Measurements from ENCODE around the gene BMP8A. TPM values are rescaled to one million over a fixed set of nuclear protein-coding genes. Genes with fewer than 3 reads are reported as not detected.

The BMP8A gene
- total RNA-seq, 4 donors from 2014 or later: 1.2 to 18.0 (median 3.6) TPM; not detected in 1

GRCh38 chr1:39574646-39575045, 83.2 kb downstream of the BMP8A start:
- peaks cover 6 to 32% (median 12%) of the 10 kb centered on the region in 4 donors for H3K4me1 ChIP-seq

More at GRCh38 chr1:39574646-39575045, 83.2 kb downstream of the BMP8A start:
- TF ChIP-seq, protein P1, sequence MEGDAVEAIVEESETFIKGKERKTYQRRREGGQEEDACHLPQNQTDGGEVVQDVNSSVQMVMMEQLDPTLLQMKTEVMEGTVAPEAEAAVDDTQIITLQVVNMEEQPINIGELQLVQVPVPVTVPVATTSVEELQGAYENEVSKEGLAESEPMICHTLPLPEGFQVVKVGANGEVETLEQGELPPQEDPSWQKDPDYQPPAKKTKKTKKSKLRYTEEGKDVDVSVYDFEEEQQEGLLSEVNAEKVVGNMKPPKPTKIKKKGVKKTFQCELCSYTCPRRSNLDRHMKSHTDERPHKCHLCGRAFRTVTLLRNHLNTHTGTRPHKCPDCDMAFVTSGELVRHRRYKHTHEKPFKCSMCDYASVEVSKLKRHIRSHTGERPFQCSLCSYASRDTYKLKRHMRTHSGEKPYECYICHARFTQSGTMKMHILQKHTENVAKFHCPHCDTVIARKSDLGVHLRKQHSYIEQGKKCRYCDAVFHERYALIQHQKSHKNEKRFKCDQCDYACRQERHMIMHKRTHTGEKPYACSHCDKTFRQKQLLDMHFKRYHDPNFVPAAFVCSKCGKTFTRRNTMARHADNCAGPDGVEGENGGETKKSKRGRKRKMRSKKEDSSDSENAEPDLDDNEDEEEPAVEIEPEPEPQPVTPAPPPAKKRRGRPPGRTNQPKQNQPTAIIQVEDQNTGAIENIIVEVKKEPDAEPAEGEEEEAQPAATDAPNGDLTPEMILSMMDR (IDR thresholded peaks at IDR 0.05): no peak
- no peak for TF ChIP-seq POLR2A (IDR thresholded peaks at IDR 0.05)
- Histone ChIP-seq H3K9me3 (no peaks in the 10 kb centered on the region), H3K27ac (peak overlapping the region in 3 of 4 donors; percentile 85 to 90 (median 86)), H3K36me3 (peaks cover 0 to 37% (median 0%) of the 10 kb centered on the region in 3 donors), H3K27me3 (no peaks in the 10 kb centered on the region), H3K4me3 (peak overlapping the region; percentile 72 to 94 (median 84))
- DNase-seq: peak in 1 of 3 donors; percentile 54

Small RNAs within 50 kb of the gene (small RNA-seq; reads per million reads assigned to genes)
- 1.3 to 2.5 reads per million in 2 donors for gene SNORA55

Other genes starting within 250 kb of the BMP8A start
- gene PABPC4, start 85.2 kb downstream of the BMP8A start, total RNA-seq: 100 to 1,000 TPM; 110 to 177 (median 141) TPM
- gene HEYL, start 148.0 kb downstream of the BMP8A start, total RNA-seq: 1 to 10 TPM in 2 of 4 donors, under 1 TPM in 1, not detected in 1; 0.95 to 5.8 (median 1.5) TPM
- gene NT5C1A, start 180.5 kb downstream of the BMP8A start, total RNA-seq: not detected
- gene HPCAL4, start 199.8 kb downstream of the BMP8A start, total RNA-seq: under 1 TPM in 1 of 4 donors, not detected in 3; 0.83 TPM
- gene PPIE, start 247.2 kb downstream of the BMP8A start, total RNA-seq: 10 to 100 TPM; 33.0 to 39.0 (median 37.0) TPM

Measured in Peyer's patch (tissue), 4 donors.